ENCODE results near the gene CADPS.

Gene CADPS

DNA sequence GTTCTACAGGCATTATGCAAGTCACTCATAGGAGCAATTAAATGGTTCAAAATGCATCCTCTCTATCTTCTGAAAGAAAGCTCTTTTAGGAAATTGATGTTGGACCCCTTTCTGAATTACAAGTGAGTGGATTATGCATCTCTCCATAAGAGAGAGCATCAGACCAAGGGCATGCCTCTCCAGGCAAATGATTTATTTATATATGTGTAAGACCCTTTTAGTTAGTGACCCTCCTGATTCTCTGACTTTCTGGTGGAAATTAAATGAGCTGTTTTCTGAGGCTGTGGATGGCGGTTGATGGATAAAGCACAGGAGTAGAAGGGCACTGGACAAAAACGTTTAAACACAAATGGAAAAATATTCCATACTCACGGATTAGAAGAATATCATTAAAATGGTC is 62.6 kb downstream of the CADPS start:
- DNase-seq (ENCODE audit: low spot score): no peak

DNA sequence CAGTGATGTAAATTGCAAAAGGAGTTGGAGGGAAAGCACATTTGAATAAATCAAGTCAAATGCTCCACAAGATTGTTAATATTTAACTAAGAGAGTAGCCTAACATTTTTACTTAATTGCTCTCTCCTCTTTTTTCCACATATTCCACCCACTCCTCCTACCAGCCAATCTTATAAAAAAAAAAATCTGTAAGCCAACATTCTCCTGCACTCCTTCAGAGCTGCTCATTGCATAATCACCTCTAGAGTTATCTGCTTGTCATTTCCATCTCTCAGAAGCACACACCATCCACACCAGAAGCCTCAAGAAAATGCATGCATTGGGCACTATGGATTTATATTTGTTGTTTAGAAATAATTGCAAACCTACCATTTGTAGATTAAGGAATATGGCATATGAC is 64.1 kb downstream of the CADPS start:
- no peak for DNase-seq (ENCODE audit: low spot score)

DNA sequence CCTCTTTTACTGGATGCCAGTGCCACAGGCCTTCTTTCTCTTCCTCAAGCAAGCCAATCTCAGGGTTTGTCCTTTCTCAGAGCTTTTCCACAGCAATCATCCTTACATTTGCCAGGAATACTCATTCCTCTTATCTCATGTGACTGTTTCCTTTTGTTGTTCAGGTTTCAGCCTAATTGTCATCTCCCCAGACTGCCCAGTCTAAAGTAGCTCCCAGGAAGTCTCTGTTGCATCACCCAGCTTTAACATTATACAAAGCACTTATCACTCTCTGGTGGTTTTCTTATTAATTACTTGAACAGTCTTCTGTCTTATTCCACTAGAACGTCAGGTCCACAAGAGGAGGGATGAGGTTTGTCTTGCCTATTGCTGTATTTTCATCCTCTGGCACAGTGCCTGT is 65.8 kb downstream of the CADPS start:
- DNase-seq (ENCODE audit: low spot score): no peak

DNA sequence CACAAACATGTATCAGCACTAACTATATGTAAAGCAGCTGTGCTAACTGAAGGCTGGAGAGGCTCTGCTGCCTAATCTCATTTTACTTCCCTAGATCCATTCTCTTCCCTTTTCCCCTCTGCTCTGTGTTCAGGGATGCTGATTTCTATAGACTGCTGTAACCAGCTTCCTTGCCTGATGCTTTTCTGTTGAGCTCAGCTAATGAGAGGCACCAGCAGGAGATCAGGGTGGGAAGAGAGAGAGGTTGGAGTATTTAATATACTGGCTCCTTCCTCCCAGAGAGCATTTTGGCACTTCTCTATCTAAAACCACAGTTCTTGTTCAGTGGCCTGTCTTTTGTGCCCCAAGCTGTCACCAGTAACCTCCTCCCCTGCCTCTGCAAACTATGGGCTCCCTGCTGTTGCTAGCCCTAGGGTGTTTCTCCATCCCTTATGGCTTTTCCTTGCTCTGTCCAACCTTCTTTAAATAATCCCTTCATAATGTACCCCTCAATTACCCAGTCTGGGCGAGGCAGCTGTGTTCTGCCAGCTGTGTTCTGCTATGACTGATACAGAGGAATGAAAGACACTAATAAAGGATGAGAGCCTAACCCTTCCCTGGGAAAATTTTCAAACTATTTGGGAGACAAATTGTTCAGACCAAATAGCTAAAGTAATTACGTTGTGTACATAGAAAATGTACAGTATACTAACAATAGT is 69.5 kb downstream of the CADPS start:
- no peak for DNase-seq (ENCODE audit: low spot score)

DNA sequence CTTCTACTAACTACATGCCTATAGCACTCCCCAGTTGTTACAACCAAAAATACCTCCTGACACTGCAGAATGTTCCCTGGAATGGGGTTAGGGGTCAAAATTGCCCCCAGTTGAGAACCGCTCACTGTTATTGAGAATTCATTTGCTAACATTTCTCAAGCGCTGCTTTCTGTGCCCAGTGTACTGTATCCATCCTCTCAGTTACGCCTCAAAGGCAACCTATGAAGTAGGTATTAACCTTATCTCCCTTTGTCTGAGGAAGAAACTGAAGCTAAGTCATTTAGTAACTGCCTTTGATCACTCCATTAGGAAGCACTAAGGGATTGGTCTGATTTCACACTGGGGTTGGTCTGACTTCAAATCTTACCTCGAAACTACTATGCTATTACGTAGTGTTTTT is 70.1 kb downstream of the CADPS start:
- no peak for DNase-seq (ENCODE audit: low spot score)

DNA sequence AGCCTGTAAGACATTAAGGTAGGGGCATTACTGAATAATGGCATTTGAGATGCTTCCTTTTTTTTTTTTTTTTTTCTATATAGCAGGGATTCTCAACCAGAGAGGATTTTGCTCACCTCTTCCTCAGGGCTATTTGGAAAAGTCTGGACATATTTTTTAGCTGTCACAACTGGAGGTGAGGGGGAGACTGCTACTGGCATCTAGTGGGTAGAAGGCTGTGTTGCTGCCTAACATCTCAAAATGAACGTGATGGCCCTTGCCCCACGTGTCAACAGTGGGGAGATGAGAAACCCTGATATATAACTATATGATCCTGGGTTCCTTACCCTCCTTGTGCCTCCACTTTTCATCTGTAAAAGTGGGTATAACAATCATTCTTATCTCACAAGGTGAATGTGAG is 71.9 kb downstream of the CADPS start:
- no peak for DNase-seq (ENCODE audit: low spot score)

DNA sequence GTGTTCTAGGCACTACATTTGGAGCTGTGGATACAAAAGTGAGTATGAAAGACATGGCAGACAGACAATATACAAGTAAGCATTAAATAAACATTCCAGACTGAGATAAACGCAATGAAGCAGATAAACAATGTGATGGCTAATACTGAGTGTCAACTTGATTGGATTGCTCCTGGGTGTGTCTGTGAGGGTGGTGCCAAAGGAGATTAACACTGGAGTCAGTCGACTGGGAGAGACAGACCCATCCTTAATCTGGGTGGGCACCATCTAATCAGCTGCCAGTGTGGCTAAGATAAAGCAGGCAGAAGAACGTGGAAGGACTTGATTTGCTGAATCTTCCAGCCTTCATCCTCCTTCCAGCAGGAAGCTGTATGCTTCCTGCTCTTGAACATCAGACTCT is 77.2 kb downstream of the CADPS start:
- DNase-seq (ENCODE audit: low spot score): no peak

DNA sequence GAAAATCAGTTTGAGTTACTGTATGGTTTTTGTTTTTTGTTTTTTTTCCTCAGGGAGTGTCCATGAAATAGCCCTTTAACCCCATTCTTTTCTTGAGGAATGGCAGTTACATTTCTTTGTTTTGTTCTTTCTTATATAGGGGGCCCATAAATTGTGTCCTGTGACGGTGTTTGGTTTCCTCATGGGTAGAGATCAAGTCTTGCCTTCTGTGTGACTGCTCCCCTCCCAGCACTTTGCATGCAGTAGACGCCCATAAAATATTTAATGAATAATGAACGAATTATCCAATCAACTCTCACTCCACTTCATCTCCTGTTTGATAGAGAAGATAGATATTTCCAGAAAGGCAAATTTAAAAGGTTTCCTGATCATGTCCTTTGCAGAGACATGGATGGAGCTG is 78.1 kb downstream of the CADPS start:
- no peak for DNase-seq (ENCODE audit: low spot score)

DNA sequence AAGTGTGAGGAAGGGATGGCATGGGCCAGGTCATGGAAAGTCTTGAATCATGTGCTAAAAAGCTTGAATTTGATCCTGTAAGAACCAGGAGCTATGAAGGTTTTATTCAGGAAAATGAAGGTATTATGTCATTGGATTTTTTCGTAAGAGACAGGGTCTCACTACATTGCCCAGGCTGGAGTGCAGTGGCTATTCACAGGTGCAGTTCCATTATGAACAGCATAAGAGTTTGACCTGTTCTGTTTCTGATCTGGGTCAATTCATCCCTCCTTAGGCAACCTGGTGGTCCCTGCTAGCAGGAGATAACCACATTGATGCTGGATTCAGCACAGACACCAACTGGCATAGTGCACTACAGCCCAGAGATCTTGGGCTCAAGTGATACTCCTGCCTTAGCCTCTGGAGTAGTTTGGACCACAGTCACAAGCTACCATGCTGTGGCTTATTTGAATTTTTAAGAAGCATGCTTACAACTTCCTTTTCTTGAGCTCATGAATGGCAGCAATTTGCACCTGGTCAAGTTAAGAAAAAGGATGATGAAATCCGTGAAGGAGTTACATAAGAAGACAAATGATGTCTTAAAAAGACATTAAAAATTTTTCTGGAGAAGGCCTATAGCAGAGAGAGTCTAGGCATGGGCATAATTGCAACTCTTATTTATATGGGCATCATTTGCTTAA is 79.1 kb downstream of the CADPS start:
- no peak for DNase-seq (ENCODE audit: low spot score)

DNA sequence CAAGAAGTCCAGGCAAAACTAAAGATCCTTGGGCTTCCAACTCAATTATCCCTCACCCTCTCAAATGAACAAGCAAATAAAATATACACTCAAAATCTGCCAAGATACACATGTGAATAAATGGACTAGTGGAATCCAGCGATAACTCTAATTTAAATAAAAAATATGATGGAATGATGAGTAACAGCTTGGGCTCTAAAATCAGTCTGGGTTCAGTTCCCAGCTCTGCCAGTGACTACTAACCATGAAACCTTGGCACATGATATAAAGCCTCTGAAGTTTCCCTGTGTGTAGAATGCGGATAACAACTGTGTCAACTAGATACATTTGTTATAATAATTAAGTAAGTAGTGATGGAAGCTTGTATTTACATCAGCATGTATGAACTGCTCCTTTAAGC is 81.3 kb downstream of the CADPS start:
- DNase-seq (ENCODE audit: low spot score): no peak

DNA sequence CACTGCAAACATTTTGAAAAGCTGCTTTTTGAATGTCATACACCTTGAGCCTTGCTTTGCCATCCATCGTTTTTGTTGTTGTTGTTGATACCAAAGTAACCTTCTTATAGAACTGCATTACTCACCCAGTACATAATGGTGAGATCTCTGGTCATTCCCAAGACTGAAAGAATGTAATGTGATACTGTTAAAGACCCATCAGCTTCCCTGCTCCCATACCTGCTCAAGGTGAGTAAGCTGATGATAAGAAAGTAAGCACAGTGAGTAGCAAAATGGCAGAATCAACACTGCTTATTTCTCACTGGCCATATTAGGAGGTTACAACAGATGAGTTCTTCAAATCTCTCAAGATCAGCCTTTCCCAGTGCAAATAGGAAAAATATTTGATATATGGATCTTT is 89.8 kb downstream of the CADPS start:
- DNase-seq (ENCODE audit: low spot score): no peak

DNA sequence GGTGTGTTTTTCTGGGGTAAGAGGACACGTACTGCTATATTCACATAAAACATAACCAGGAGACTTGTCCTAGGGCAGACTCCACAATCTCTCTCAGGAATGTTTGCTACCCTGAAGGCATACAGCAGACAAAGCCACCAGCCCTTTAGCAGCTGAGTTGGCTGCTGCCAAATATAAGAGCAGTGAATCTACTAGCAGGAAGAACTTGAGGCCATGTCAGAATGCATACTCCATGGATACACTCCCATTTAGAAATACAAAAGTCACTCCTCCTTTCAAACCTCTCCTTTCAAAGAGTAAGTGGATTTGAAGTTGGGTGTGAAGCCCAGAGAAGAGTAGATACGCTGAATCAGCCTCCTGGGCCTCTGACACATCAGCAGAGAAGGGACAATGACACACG is 94.1 kb downstream of the CADPS start:
- no peak for DNase-seq (ENCODE audit: low spot score)

DNA sequence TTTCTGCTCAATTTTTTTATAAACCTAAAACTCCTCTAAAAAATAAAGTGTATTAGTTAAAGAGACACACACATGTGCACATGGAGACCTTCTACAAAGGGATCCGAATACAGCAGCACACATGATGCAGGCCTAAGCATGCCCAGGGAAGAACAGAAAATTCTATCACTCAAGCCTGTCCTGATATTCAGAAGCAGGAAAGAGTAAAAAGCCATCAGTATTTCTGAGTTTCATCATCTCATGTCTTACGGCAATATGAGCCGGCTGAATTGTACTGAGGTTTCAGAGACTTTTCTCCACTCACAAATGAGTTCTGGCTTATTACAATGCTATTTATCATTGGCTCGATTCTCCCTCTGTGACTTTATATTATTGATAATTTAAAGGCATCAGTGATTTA is 97.5 kb downstream of the CADPS start:
- DNase-seq (ENCODE audit: low spot score): no peak

DNA sequence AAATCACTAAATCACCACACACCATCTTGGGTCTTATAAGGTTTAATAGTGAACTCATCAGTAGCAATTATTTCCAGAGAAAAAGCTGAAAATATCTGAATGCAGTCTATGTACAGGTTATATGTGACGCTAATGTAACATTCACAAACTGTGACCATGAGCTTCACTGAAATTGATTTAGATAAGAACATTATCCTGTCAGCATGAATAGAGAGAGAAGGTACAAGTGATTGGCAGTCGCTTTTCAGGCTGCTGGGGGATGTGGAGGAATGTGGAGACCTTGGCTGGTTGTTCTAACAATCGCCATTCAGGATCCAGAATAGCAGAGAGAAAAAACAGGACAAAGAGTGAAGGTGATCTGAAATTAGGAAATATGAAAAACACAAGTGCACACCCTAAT is 98.1 kb downstream of the CADPS start:
- no peak for DNase-seq (ENCODE audit: low spot score)

DNA sequence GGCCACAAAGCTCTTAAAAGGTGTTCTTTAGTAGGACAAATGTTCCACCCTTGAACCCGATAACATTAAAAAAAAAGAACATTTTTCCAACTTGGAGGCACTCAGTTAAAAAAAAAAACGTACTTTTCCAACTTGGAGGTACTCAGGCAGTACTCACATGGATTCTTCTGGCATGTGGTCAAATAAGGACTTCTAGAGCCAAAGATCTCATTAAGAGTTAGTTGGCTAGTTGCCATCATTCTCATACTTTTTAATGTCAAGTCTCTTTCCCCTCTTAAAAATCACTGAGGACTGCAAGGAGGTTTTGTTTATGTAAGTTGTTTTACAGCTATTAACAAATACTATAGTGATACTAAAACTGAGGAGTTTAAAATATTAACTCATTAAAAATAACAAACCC is 101.0 kb downstream of the CADPS start:
- no peak for DNase-seq (ENCODE audit: low spot score)

DNA sequence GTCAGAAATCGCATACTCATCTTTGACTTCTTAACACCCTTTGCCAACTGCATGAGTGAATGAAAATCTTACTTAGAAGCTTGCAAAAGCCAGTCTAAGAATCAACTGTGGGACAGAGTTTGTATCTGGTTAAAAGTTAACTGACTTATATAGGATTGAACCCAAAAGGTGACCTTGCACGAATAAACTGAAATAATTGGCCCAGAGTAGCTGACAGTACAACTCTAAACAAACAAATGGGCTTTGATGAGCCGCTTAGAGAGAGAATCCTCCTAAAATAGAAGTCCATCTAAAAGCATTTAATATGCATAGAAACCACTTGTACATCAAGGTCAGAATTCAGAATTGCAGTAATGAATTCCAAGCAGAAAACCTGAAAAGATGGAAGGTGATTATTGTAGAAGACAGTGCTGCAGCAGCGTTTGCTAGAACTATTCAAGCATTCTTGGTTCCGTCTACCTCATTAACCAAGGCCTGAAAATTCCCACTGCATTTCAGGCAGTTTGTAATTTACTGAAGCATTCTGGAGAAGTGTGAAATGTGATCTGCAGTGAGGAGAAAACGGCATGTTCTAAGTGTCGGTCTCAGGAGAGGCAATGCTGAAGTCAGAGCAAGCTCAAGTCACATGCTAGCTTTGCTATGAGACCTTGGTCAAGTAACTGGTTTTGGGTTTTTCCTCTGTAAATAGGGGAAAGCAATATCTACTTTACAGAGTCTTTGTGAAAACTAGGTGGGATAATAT is 103.7 kb downstream of the CADPS start:
- DNase-seq (ENCODE audit: low spot score): no peak

DNA sequence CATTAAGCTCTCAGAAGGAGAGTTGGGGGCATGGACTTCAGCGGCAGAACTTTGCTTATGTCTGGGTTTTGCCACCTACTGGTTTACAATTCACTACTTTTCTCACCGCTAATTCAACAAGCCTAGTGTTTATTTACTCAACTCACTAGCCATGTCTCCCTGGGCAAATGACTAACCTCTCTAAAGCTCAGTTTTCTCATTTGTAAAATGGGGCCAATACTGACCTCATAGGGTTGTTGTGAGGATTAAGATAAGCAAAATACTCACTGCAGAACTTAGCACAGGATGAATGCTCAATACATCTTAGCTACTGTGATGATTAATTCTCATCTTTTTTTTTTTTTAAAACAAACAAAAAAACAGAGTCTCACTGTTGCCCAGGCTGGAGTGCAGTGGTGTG is 106.3 kb downstream of the CADPS start:
- DNase-seq (ENCODE audit: low spot score): no peak

DNA sequence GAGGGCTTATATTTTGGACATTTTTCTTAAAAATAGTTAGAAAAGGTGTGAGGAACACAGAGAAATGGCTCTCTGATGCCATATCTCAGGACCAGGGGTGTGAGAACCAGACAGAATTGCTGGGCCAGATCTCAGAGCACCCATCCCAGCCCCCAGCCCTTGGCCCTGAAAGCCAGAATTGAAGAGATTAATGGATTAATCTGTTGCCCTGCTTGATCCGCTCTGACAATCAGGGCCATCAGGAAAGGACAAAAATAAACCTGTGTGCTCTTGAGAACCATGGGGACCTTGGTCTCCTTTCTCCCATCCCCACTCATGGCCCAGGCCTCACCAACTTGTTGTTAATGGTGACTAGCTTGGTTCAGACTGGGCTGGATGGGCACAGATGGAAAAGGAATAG is 113.5 kb downstream of the CADPS start:
- no peak for DNase-seq (ENCODE audit: low spot score)

DNA sequence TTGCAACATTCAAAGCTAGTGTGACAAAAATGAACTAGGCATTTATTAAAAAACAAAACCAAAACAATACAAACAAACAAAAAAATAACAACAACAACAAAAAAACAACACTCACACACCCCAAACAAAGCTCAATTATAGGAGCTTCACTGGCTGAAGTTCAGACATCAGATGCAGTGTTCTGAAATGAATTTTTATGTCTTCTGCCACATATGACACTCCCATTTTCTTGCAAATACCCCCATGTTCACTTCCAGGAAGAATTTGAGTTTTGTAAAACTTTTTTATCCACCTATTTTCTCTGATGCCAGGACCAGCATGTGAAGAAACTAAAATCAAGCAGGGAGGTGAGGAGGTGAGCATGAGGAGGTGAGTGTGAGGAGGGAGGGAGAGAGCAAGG is 113.9 kb downstream of the CADPS start:
- DNase-seq (ENCODE audit: low spot score): no peak

DNA sequence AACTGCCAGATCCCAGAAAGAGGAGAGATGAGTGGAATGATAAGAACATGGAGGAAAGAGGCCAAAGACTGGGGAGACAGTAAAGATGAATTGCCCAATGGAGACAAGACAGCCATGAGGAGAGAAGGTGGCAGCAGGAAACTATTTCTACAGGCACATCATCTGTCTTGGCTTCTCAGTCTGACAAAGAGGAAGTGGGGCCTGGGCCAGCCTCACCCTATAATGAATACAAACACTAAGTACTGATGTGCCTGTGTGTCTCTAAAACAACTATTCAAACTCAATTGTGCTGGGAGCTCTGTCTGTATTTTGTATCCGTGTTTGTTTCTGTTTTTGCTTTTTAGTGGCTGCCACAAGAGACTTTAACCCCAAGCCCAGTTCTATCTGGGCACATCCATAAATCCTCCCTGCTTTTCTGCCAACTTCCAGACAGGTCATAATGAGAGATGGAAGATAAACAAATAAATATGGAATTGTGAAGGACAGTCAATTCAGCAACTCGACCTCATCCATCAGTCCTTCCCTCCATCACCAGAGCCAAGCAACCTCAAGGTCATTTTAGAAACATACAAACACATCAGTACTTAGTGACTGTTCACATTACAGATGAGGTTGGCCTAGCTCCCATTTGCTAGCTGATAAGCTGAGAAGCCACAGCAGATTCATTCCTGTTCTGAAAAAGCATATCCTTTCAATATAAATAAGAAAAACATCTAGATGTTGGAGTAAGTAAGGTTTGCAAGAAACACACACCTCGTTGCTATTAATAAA is 116.7 kb downstream of the CADPS start:
- no peak for DNase-seq (ENCODE audit: low spot score)

DNA sequence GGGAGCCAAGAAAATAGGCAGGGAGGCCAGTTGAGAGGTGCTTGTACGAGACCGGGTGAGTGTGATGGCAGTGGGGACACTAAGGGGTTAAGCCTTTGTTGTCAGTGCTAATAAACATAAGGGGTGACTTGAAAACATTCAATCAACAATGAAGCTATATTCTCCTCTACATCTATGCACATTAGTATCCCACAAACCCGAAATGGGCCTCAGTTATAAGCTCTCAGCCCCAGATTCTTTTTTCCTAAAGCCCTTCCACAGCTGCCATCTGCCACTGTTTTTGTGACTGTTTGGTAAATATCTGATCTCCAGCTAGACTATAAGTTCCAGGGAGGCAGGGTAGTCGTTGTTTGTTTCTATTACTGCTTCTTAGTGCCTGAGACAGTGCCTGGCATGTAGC is 118.2 kb downstream of the CADPS start:
- DNase-seq (ENCODE audit: low spot score): no peak

DNA sequence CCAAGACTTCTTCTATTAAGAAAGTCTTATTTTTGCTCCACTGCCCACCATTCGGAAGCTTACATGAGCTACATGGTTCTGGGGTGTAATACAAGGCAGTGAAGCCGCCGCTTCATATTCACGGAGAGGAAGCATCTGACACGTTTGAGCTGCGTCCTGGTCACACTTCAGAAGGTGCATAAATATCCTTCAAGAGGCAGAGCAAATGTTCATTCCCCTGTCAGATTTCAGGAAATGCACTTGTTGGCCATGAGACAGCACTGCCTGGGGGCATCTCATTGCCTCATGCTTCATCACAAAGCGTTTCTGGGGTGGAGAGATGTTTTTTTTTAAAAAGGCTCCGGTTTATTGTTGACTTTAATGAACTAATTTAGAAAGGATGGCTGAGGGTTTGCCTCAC is 119.9 kb downstream of the CADPS start:
- no peak for DNase-seq (ENCODE audit: low spot score)

DNA sequence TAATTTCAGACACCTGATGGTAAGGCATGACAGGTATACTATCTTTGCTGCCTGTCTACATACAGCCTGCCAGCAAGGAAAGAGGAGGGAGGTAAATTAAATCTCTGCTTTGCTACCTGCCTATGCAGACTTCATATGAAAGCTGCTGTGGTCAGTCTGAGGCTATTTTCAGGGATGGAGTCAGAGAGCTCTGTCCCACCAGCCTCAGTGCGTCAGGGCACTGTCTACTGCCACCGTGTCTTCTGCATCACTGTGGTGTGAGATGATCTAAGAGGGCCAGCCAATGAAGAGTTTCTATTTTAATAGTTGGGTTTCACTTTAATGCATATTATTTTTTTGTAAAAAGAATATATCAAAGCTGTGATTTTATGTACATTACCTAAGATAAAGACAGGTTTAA is 125.6 kb downstream of the CADPS start:
- no peak for DNase-seq (ENCODE audit: low spot score)

All from kidney capillary endothelial cell (primary cell).